LNCaP clone FGC (cell line): Measurements from ENCODE around the gene LCN2.

Experiments used
- DNase-seq: peaks from one replicate; pipeline ENCODE4 v3.0.0-alpha.2; 2011; ENCODE audit warnings: low read depth
- H3K4me3 ChIP-seq: 2 replicates; pipeline ENCODE4 v1.5.1; 2011; ENCODE audit warnings: mild to moderate bottlenecking, low read depth, low read length, control low read depth
- CTCF ChIP-seq: IDR thresholded peaks from 2 replicates; pipeline ENCODE4 v1.5.1; 2012; ENCODE audit warnings: mild to moderate bottlenecking; ENCODE audit not compliant: control insufficient read depth, insufficient read depth; ENCODE audit errors: extremely low read depth

LCN2 gene

GRCh38 chr9:128161215-128161902 lies 12.1 kb downstream of the LCN2 start:
- DNase-seq, result no peak
- H3K4me3 ChIP-seq, result peak overlapping the region; percentile 89
- no peak for TF ChIP-seq CTCF

- H3K4me3 ChIP-seq, result no peak overlapping the region
- no peak for DNase-seq
- TF ChIP-seq CTCF, result no peak
Measured at GRCh38 chr9:128162215-128163026, 13.2 kb downstream of the LCN2 start.

- no peak for TF ChIP-seq CTCF
- no peak for DNase-seq
- no peak overlapping the region for H3K4me3 ChIP-seq
Measured at GRCh38 chr9:128163027-128163515, 13.8 kb downstream of the LCN2 start.

GRCh38 chr9:128163523-128164306 lies 14.5 kb downstream of the LCN2 start:
- no peak overlapping the region for H3K4me3 ChIP-seq
- TF ChIP-seq CTCF, result no peak
- no peak for DNase-seq

- TF ChIP-seq CTCF, result no peak
- DNase-seq, result no peak
- no peak overlapping the region for H3K4me3 ChIP-seq
Measured at GRCh38 chr9:128164307-128164885, 15.1 kb downstream of the LCN2 start.

- DNase-seq, result no peak
Measured at GRCh38 chr9:128166169-128166568, 16.9 kb downstream of the LCN2 start.

More at GRCh38 chr9:128166169-128166568, 16.9 kb downstream of the LCN2 start:
- TF ChIP-seq CTCF, result no peak
- H3K4me3 ChIP-seq, result no peak overlapping the region
